Measurements from ENCODE around the gene PDE6A. TPM values are rescaled to one million over a fixed set of nuclear protein-coding genes. Genes with fewer than 3 reads are reported as not detected.
"Not testable (repeated sequence)": the region's sequence is repeated elsewhere in the genome, so short reads cannot be mapped to it uniquely, and the experiment has no call there.

Gene PDE6A
- total RNA-seq, 1 experiment from 2014 or later: not detected

DNA sequence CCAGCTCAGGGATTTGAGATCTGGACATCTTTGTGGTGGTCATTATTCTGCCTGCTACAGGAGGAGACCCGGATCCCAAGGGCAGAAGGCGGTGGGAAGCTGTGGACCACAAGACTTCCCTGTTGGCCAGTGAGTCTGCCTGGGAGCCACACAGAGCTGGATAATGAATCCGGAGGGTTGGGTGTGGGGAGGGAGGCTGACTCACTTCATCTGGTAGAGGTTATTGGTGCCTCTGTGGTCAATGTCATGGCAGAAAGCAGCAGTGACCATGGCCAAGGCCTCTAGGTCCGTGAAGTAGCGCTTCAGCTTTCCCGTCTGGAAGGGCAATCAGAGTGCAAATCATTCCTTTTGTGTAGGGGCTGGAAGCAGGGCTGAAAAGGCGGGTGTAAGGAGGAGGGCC lies 58.5 kb downstream of the PDE6A start (continued):
- TF ChIP-seq, protein P1, sequence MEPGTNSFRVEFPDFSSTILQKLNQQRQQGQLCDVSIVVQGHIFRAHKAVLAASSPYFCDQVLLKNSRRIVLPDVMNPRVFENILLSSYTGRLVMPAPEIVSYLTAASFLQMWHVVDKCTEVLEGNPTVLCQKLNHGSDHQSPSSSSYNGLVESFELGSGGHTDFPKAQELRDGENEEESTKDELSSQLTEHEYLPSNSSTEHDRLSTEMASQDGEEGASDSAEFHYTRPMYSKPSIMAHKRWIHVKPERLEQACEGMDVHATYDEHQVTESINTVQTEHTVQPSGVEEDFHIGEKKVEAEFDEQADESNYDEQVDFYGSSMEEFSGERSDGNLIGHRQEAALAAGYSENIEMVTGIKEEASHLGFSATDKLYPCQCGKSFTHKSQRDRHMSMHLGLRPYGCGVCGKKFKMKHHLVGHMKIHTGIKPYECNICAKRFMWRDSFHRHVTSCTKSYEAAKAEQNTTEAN (CRISPR knock-in tag; IDR thresholded peaks at IDR 0.05): no peak

DNA sequence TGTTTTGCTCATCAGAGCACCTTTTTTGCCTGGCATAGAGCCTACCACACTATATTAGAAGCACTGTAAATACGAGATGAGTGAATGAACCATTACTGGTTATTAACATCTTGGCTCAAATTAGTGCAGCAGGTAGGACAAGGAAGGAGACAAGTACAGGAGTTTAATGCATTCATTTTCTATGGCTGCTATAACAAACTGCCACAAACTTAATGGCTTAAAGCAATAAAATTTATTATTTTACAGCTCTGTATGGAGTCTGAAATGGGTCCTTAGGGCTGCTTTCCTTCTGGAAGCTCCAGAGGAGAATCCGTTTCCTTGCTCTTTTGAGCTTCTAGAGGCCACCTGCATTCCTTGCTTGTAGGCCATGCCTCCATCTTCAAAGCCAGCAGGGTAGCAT lies 59.1 kb downstream of the PDE6A start:
- TF ChIP-seq, protein P2, sequence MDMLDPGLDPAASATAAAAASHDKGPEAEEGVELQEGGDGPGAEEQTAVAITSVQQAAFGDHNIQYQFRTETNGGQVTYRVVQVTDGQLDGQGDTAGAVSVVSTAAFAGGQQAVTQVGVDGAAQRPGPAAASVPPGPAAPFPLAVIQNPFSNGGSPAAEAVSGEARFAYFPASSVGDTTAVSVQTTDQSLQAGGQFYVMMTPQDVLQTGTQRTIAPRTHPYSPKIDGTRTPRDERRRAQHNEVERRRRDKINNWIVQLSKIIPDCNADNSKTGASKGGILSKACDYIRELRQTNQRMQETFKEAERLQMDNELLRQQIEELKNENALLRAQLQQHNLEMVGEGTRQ (CRISPR knock-in tag; IDR thresholded peaks at IDR 0.05): no peak
- no peaks in the 10 kb centered on the region for H3K36me3 Mint-ChIP-seq

DNA sequence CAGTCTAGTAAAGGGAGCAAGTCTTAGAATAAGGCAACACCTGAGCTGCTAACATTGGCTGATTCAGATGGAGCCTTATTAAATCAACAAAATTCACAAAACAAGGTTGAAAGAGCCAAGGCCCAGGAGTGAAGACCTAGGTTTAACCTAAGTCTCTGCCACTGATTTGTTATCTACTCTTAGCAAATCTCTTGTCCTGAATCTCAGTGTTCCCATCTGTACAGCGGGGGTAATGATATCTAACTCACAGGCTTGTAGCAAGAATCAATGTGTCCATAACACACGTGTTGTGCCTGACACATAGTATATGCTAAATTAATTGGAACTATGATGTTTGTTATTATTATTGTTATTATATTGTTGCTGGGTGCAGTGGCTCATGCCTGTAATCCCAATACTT lies 61.0 kb downstream of the PDE6A start:
- TF ChIP-seq ESRRA (CRISPR knock-in tag; IDR thresholded peaks at IDR 0.05; ENCODE audit: borderline replicate concordance) (no peak), MYBL2 (CRISPR knock-in tag; IDR thresholded peaks at IDR 0.05) (no peak), NR3C1 (CRISPR knock-in tag; conservative IDR thresholded peaks at IDR 0.05; ENCODE audit: low read depth) (no peak), SOX15 (CRISPR knock-in tag; IDR thresholded peaks at IDR 0.05) (no peak), GABPB1 (CRISPR knock-in tag; IDR thresholded peaks at IDR 0.05) (no peak)
- TF ChIP-seq, protein P3, sequence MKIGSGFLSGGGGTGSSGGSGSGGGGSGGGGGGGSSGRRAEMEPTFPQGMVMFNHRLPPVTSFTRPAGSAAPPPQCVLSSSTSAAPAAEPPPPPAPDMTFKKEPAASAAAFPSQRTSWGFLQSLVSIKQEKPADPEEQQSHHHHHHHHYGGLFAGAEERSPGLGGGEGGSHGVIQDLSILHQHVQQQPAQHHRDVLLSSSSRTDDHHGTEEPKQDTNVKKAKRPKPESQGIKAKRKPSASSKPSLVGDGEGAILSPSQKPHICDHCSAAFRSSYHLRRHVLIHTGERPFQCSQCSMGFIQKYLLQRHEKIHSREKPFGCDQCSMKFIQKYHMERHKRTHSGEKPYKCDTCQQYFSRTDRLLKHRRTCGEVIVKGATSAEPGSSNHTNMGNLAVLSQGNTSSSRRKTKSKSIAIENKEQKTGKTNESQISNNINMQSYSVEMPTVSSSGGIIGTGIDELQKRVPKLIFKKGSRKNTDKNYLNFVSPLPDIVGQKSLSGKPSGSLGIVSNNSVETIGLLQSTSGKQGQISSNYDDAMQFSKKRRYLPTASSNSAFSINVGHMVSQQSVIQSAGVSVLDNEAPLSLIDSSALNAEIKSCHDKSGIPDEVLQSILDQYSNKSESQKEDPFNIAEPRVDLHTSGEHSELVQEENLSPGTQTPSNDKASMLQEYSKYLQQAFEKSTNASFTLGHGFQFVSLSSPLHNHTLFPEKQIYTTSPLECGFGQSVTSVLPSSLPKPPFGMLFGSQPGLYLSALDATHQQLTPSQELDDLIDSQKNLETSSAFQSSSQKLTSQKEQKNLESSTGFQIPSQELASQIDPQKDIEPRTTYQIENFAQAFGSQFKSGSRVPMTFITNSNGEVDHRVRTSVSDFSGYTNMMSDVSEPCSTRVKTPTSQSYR (CRISPR knock-in tag; IDR thresholded peaks at IDR 0.05): no peak
- TF ChIP-seq, protein P4, sequence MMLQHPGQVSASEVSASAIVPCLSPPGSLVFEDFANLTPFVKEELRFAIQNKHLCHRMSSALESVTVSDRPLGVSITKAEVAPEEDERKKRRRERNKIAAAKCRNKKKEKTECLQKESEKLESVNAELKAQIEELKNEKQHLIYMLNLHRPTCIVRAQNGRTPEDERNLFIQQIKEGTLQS (CRISPR knock-in tag; conservative IDR thresholded peaks at IDR 0.05): no peak
- TF ChIP-seq, protein P5, sequence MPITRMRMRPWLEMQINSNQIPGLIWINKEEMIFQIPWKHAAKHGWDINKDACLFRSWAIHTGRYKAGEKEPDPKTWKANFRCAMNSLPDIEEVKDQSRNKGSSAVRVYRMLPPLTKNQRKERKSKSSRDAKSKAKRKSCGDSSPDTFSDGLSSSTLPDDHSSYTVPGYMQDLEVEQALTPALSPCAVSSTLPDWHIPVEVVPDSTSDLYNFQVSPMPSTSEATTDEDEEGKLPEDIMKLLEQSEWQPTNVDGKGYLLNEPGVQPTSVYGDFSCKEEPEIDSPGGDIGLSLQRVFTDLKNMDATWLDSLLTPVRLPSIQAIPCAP (CRISPR knock-in tag; IDR thresholded peaks at IDR 0.05): no peak
- TF ChIP-seq, protein P6, sequence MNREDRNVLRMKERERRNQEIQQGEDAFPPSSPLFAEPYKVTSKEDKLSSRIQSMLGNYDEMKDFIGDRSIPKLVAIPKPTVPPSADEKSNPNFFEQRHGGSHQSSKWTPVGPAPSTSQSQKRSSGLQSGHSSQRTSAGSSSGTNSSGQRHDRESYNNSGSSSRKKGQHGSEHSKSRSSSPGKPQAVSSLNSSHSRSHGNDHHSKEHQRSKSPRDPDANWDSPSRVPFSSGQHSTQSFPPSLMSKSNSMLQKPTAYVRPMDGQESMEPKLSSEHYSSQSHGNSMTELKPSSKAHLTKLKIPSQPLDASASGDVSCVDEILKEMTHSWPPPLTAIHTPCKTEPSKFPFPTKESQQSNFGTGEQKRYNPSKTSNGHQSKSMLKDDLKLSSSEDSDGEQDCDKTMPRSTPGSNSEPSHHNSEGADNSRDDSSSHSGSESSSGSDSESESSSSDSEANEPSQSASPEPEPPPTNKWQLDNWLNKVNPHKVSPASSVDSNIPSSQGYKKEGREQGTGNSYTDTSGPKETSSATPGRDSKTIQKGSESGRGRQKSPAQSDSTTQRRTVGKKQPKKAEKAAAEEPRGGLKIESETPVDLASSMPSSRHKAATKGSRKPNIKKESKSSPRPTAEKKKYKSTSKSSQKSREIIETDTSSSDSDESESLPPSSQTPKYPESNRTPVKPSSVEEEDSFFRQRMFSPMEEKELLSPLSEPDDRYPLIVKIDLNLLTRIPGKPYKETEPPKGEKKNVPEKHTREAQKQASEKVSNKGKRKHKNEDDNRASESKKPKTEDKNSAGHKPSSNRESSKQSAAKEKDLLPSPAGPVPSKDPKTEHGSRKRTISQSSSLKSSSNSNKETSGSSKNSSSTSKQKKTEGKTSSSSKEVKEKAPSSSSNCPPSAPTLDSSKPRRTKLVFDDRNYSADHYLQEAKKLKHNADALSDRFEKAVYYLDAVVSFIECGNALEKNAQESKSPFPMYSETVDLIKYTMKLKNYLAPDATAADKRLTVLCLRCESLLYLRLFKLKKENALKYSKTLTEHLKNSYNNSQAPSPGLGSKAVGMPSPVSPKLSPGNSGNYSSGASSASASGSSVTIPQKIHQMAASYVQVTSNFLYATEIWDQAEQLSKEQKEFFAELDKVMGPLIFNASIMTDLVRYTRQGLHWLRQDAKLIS (CRISPR knock-in tag; IDR thresholded peaks at IDR 0.05; ENCODE audit: borderline replicate concordance): no peak
- TF ChIP-seq, protein P7, sequence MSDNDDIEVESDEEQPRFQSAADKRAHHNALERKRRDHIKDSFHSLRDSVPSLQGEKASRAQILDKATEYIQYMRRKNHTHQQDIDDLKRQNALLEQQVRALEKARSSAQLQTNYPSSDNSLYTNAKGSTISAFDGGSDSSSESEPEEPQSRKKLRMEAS (CRISPR knock-in tag; IDR thresholded peaks at IDR 0.05): no peak
- TF ChIP-seq, protein P8, sequence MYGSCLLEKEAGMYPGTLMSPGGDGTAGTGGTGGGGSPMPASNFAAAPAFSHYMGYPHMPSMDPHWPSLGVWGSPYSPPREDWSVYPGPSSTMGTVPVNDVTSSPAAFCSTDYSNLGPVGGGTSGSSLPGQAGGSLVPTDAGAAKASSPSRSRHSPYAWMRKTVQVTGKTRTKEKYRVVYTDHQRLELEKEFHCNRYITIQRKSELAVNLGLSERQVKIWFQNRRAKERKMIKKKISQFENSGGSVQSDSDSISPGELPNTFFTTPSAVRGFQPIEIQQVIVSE (CRISPR knock-in tag; IDR thresholded peaks at IDR 0.05; ENCODE audit: borderline replicate concordance): no peak
- Mint-ChIP-seq H3K4me3 (no peak overlapping the region), H3K9me3 (peaks cover 12% of the 10 kb centered on the region), H3K27ac (no peak overlapping the region), H3K4me1 (0 out of 2 replicates have a peak, but pooled peaks cover 2% of the 10 kb centered on the region), H3K27me3 (ENCODE audit: low read depth) (no peaks in the 10 kb centered on the region), H3K36me3 (no peaks in the 10 kb centered on the region)
- ChIA-PET CTCF (no interaction called here), POLR2A (no interaction called here)
- DNase-seq (ENCODE audit: low spot score): no peak
- no peak for ATAC-seq

More for the DNA sequence above, 59.1 kb downstream of the PDE6A start:
- CTCF ChIA-PET: interaction anchor here (1.2 kb wide), 1 partner anchor 75 kb away, joined by 4 read pairs; the partner anchor contains the start of gene SLC26A2
- POLR2A ChIA-PET: no interaction called here
- Mint-ChIP-seq H3K4me1 (0 out of 2 replicates have a peak, but pooled peaks cover 2% of the 10 kb centered on the region), H3K4me3 (no peak overlapping the region), H3K27ac (no peak overlapping the region), H3K9me3 (peaks cover 5% of the 10 kb centered on the region), H3K27me3 (ENCODE audit: low read depth) (no peaks in the 10 kb centered on the region)
- ATAC-seq: no peak
- no peak for DNase-seq (ENCODE audit: low spot score)

DNA sequence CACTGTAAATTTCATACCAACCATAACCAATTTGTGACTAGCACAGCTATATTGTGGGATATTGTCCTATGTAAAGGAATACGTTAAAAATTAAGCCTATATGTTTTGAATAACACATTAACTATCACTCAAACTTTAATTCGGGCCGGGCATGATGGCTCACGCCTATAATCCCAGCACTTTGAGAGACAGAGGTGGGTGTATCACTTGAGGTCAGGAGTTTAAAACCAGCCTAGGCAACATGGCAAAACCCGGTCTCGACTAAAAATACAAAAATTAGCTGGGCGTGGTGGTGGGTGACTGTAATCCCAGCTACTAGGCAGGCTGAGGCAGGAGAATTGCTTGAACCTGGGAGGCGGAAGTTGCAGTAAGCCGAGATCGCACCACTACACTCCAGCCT lies 62.0 kb downstream of the PDE6A start:
- H3K4me3 Mint-ChIP-seq; H3K27me3 Mint-ChIP-seq (ENCODE audit: low read depth); H3K27ac Mint-ChIP-seq; H3K4me1 Mint-ChIP-seq; POLR2A ChIA-PET; ATAC-seq; H3K36me3 Mint-ChIP-seq; DNase-seq (ENCODE audit: low spot score): not testable (repeated sequence)
- CTCF ChIA-PET: interaction anchor here (1.4 kb wide), 1 partner anchor 30 kb away, joined by 3 read pairs; no protein-coding TSS in a partner anchor
- H3K9me3 Mint-ChIP-seq: peaks cover 12% of the 10 kb centered on the region

Measured in WTC11 (cell line).